HFFc6 (cell line): Measurements from ENCODE around the gene C9orf85. TPM values are rescaled to one million over a fixed set of nuclear protein-coding genes. Genes with fewer than 3 reads are reported as not detected.
A peak's percentile ranks its signal among the peaks of the same experiment; 100 is the strongest.
"Not testable (repeated sequence)": the region's sequence is repeated elsewhere in the genome, so short reads cannot be mapped to it uniquely, and the experiment has no call there.

ENCODE experiments used
- DNase-seq: peaks from one replicate; pipeline ENCODE4 v3.0.0-alpha.2; 2018
- H3K27ac Mint-ChIP-seq: 2 replicates; pipeline ENCODE4 v1.8.0; 2020; ENCODE audit warnings: mild to moderate bottlenecking, mixed read lengths
- H3K27me3 Mint-ChIP-seq: 2 replicates; pipeline ENCODE4 v1.8.0; 2021; ENCODE audit warnings: mild to moderate bottlenecking, moderate library complexity, mixed read lengths; ENCODE audit not compliant: insufficient read depth
- H3K36me3 Mint-ChIP-seq: 2 replicates; pipeline ENCODE4 v1.8.0; 2021; ENCODE audit warnings: low read depth, mixed read lengths
- H3K4me1 Mint-ChIP-seq: 2 replicates; pipeline ENCODE4 v1.8.0; 2020; ENCODE audit warnings: low read depth, mixed read lengths
- H3K4me3 Mint-ChIP-seq: 2 replicates; pipeline ENCODE4 v1.8.0; 2020; ENCODE audit warnings: mild to moderate bottlenecking, moderate library complexity, mixed read lengths
- H3K9me3 Mint-ChIP-seq: 2 replicates; pipeline ENCODE4 v1.8.0; 2020; ENCODE audit warnings: mild to moderate bottlenecking, mixed read lengths
- CTCF ChIP-seq: fragments of 200-600 bp; sonication (generic); IDR thresholded peaks from 2 replicates; pipeline ENCODE4 v1.5.0; 2021; ENCODE audit warnings: antibody characterized with exemption, mild to moderate bottlenecking
- total RNA-seq, 6 experiments: library from RNA; stranded (reverse); fragmentation: NEBNext Ultra II Directional; extraction: Animal tissue kit (Norgen Biotek cat#: 25700); gene quantifications; 2 replicates in 1 of 6; 3 replicates in 5 of 6; pipeline ENCODE4 v1.2.3, GENCODE V29; 2021

Gene C9orf85
- total RNA-seq, 6 experiments from 2014 or later: 14.1 to 17.9 (median 15.2) TPM

- peaks cover 73% of the 10 kb centered on the region for H3K4me1 Mint-ChIP-seq
- no peaks in the 10 kb centered on the region for H3K27me3 Mint-ChIP-seq
- no peak overlapping the region for H3K4me3 Mint-ChIP-seq
- no peak for DNase-seq
- H3K36me3 Mint-ChIP-seq: peaks cover 6% of the 10 kb centered on the region; the same call in 1 of the 2 replicates
- H3K27ac Mint-ChIP-seq: peak overlapping the region; percentile 47; the same call in 1 of the 2 replicates
- TF ChIP-seq CTCF: no peak
- H3K9me3 Mint-ChIP-seq: no peaks in the 10 kb centered on the region
Measured at GRCh38 chr9:71941998-71942567, 30.6 kb downstream of the C9orf85 start.

DNA sequence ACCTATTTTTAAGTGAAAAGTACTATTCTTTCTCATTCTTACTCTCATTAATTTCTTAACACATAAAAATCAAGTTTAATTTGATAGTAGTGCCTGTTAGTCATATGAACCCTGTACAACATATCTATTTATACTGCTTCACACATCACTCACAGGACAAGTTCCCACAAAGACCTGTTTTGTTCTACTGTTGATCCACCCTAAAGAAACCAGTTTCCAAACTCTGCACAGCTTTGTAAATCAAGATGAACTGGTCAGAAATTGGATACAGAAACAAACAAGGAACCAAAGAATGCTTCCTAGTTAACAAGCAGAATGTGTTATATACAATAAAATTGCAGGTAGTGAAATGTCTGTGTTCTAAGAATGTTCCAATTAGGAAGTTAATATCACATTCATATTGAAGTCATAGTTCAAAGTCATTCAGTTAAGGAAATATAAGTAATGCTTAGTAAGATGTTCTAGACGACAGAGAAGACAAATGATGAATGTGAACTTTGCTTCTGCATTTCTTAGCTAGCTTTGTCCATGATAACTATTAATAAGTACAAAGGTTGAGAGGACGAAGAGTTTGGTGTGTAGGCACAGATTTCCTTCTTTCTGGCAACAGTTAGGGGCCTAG lies 33.4 kb downstream of the C9orf85 start:
- H3K9me3 Mint-ChIP-seq: no peaks in the 10 kb centered on the region

DNA sequence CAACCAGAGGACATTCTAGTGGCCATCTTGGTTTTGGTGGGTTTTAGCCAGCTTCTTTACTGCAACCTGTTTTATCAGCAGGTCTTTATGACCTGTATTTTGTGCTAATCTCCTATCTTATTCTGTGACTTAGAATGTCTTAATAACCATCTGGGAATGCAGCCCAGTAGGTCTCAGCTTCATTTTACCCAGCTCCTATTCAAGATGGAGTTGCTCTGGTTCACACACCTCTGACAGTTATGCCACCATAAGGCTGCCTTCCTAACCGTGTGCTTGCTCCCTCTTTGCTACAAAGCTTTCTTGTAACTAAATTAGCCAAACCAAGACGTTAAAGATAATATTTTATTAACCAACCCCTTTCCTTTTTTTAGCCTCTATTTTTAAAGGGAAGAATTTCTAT lies 43.2 kb downstream of the C9orf85 start:
- not testable (repeated sequence) for H3K4me3 Mint-ChIP-seq, DNase-seq, H3K4me1 Mint-ChIP-seq, H3K27me3 Mint-ChIP-seq, H3K9me3 Mint-ChIP-seq, H3K27ac Mint-ChIP-seq
- H3K36me3 Mint-ChIP-seq: peaks cover 10% of the 10 kb centered on the region

More for the DNA sequence above, 33.4 kb downstream of the C9orf85 start:
- H3K4me3 Mint-ChIP-seq: 0 out of 2 replicates have a peak overlapping the region, but pooled peaks have one; percentile 0
- DNase-seq: no peak
- TF ChIP-seq CTCF: no peak
- no peaks in the 10 kb centered on the region for H3K27me3 Mint-ChIP-seq
- H3K36me3 Mint-ChIP-seq: peaks cover 16% of the 10 kb centered on the region
- peaks cover 59% of the 10 kb centered on the region for H3K4me1 Mint-ChIP-seq
- 0 out of 2 replicates have a peak overlapping the region, but pooled peaks have one; percentile 0 for H3K27ac Mint-ChIP-seq

DNA sequence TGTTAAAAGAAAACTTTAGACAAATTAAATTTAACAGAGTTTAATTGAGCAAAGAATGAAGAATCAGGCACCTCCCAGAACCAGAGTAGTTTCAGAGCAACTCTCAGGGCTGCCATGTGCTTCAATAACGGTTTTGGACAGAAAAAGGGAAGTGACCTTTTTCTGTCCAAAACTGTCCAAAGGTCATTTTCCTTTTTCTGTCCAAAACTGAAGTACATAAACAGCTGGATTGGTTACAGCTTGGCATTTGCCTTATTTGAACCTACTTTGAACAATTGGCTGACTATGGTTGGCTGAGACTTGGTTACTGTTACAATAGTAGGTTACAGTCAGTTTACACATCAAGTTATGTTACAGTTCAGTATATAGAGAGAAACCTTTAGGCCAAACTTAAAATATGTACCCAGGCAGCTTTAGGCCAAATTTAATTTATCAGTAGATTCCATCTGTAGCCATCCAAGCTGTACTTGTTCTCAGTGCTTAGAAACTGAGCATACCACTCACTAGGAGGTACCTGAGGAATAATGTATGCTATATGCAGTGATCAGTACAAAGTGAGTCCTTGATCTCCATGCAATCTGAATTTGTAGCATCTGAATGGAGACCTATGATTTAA lies 44.0 kb downstream of the C9orf85 start:
- Mint-ChIP-seq H3K9me3 (no peaks in the 10 kb centered on the region), H3K27me3 (no peaks in the 10 kb centered on the region), H3K27ac (no peak overlapping the region), H3K36me3 (peaks cover 7% of the 10 kb centered on the region; the same call in 1 of the 2 replicates), H3K4me3 (no peak overlapping the region), H3K4me1 (no peaks in the 10 kb centered on the region)
- TF ChIP-seq CTCF: no peak
- no peak for DNase-seq

GRCh38 chr9:71962328-71962727 lies 50.9 kb downstream of the C9orf85 start:
- peaks cover 2% of the 10 kb centered on the region; the same call in 1 of the 2 replicates for H3K27me3 Mint-ChIP-seq
- H3K9me3 Mint-ChIP-seq: no peaks in the 10 kb centered on the region
- DNase-seq: no peak
- H3K36me3 Mint-ChIP-seq: peaks cover 23% of the 10 kb centered on the region
- TF ChIP-seq CTCF: no peak
- H3K27ac Mint-ChIP-seq: no peak overlapping the region
- no peak overlapping the region for H3K4me3 Mint-ChIP-seq
- H3K4me1 Mint-ChIP-seq: no peaks in the 10 kb centered on the region

- H3K4me1 Mint-ChIP-seq, H3K4me3 Mint-ChIP-seq, DNase-seq, H3K27me3 Mint-ChIP-seq, H3K27ac Mint-ChIP-seq, H3K9me3 Mint-ChIP-seq: not testable (repeated sequence)
- peaks cover 35% of the 10 kb centered on the region for H3K36me3 Mint-ChIP-seq
Measured at GRCh38 chr9:71963471-71963996, 52.1 kb downstream of the C9orf85 start.
